ENCODE measurements around the gene SERHL2. TPM values are rescaled to one million over a fixed set of nuclear protein-coding genes. Genes with fewer than 3 reads are reported as not detected.
"Not testable (repeated sequence)": the region's sequence is repeated elsewhere in the genome, so short reads cannot be mapped to it uniquely, and the experiment has no call there.

Gene SERHL2
- polyA plus RNA-seq, 1 of the 3 experiments (the other 2 are of a cell fraction) = 3.1 TPM

- H3K9me2 ChIP-seq; POLR2A ChIA-PET; H2AFZ ChIP-seq (ENCODE audit: low read depth); CTCF ChIA-PET; H3K36me3 ChIP-seq (replicated peaks in 1 of 2; ENCODE audit: control insufficient read depth in 1 of 2, insufficient read depth in 2 of 2, low read length in 1 of 2); H3K4me1 ChIP-seq (ENCODE audit: control insufficient read depth in 1 of 2, insufficient read depth in 2 of 2, low read depth in 1 of 2, low read length in 1 of 2); DNase-seq; H4K20me1 ChIP-seq (ENCODE audit: insufficient read depth); H3K9me3 ChIP-seq; H3K27ac ChIP-seq (ENCODE audit: low read depth in 2 of 2, low read length in 1 of 2); H3K27me3 ChIP-seq (ENCODE audit: insufficient read depth); H3F3A ChIP-seq (replicated peaks; ENCODE audit: insufficient read depth): not testable (repeated sequence)
- H3K4me2 ChIP-seq = peak overlapping the region; percentile 57
- H3K79me2 ChIP-seq (ENCODE audit: insufficient read depth) = peaks cover 11% of the 10 kb centered on the region; the same call in 1 of the 2 replicates
- H3K4me3 ChIP-seq (ENCODE audit: low read depth in 2 of 2, low read length in 1 of 2) = peak overlapping the region; percentile 57 to 62
- 1% methylated on average over 8 of the region's 28 CpGs for WGBS (ENCODE audit: low lambda C conversion rate)
- H3K9ac ChIP-seq = peak overlapping the region; percentile 59
Observed at GRCh38 chr22:42518638-42519524, 34.9 kb upstream of the SERHL2 start.

- Histone ChIP-seq H4K20me1 (ENCODE audit: insufficient read depth) (no peaks in the 10 kb centered on the region), H3K9me3 (no peaks in the 10 kb centered on the region), H3K4me1 (ENCODE audit: control insufficient read depth in 1 of 2, insufficient read depth in 2 of 2, low read depth in 1 of 2, low read length in 1 of 2) (peaks cover 0 to 2% of the 10 kb centered on the region in 2 experiments; a peak in 1 of 4 replicates), H3K27me3 (ENCODE audit: insufficient read depth) (no peaks in the 10 kb centered on the region), H3K9me2 (no peaks in the 10 kb centered on the region), H2AFZ (ENCODE audit: low read depth) (peak within 1 kb of the TSS; percentile 70), H3K36me3 (replicated peaks in 1 of 2; ENCODE audit: control insufficient read depth in 1 of 2, insufficient read depth in 2 of 2, low read length in 1 of 2) (no peaks in the 10 kb centered on the region), H3K27ac (ENCODE audit: low read depth in 2 of 2, low read length in 1 of 2) (no peak within 1 kb of the TSS; a peak in 1 of 4 replicates), H3K79me2 (ENCODE audit: insufficient read depth) (peaks cover 11% of the 10 kb centered on the region; the same call in 1 of the 2 replicates), H3K9ac (peak within 1 kb of the TSS; percentile 59), H3K4me3 (ENCODE audit: low read depth in 2 of 2, low read length in 1 of 2) (peak within 1 kb of the TSS; percentile 57 to 62), H3F3A (replicated peaks; ENCODE audit: insufficient read depth) (no peaks in the 10 kb centered on the region), H3K4me2 (peak within 1 kb of the TSS; percentile 62)
- POLR2A ChIA-PET = no interaction called here
- TF ChIP-seq USF2 (IDR thresholded peaks at IDR 0.05; ENCODE audit: borderline replicate concordance, low read depth, low read length) (no peak), CHD2 (IDR thresholded peaks at IDR 0.05; ENCODE audit: low read length, partially characterized antibody) (no peak), NRF1 (IDR thresholded peaks at IDR 0.05; ENCODE audit: low read depth, low read length) (peak; percentile 46; the same call in 1 of the 2 replicates), RFX5 (IDR thresholded peaks at IDR 0.05; ENCODE audit: low read length) (no peak), EP300 (IDR thresholded peaks at IDR 0.05; ENCODE audit: borderline replicate concordance in 1 of 2, low read depth in 1 of 2, low read length in 1 of 2) (no peak), RAD21 (IDR thresholded peaks at IDR 0.05; ENCODE audit: low read length) (no peak), FOXM1 (IDR thresholded peaks at IDR 0.05; ENCODE audit: low read depth) (no peak), TAF1 (IDR thresholded peaks at IDR 0.05; ENCODE audit: borderline replicate concordance, low read depth, low read length) (peak; percentile 62; the same call in 1 of the 2 replicates), EZH2phosphoT487 (IDR thresholded peaks at IDR 0.05; ENCODE audit: borderline replicate concordance, low read depth) (no peak), RXRA (IDR thresholded peaks at IDR 0.05; ENCODE audit: borderline replicate concordance, low read depth) (no peak), YY1 (IDR thresholded peaks at IDR 0.05; ENCODE audit: low read depth) (peak; percentile 85)
- WGBS (ENCODE audit: low lambda C conversion rate) = 23% methylated on average over 7 of the region's 65 CpGs
- CTCF ChIA-PET = no interaction called here
- DNase-seq = peak; percentile 82
Observed at GRCh38 chr22:42519525-42520401, 34.0 kb upstream of the SERHL2 start, which contains the start of gene RRP7A. RRP7A (minus strand) TSS chr22:42519796; CDS start chr22:42519786, 10 bp downstream.
